Spleen (tissue), 7 donors: ENCODE results near the gene IFT80.

Experiments used
- POLR2A ChIP-seq, 3 donors: fragments of 450-650 bp; IDR thresholded peaks; one replicate each; pipeline ENCODE4 v1.5.1; 2017; ENCODE audit warnings: antibody characterized with exemption in 3 of 3, mild to moderate bottlenecking in 1 of 3
- POLR2AphosphoS5 ChIP-seq, 3 donors: sonication (generic); formaldehyde crosslinking; IDR thresholded peaks; one replicate each; pipeline ENCODE4 v1.5.1; 2017; ENCODE audit warnings: antibody characterized with exemption in 3 of 3
- TF ChIP-seq, protein P1 (sequence below), 11 experiments: fragments of 200-600 bp in 7 of 11; fragments of 450-650 bp in 4 of 11; sonication (generic) in 4 of 11; IDR thresholded peaks in 8 of 11; conservative IDR thresholded peaks in 3 of 11; 1 replicate in 7 of 11; 2 replicates in 4 of 11; pipeline versions ENCODE4 v1.4.0 to v1.8.0; 2016 to 2021; ENCODE audit warnings: antibody characterized with exemption in 11 of 11, inconsistent platforms in 4 of 11, mild to moderate bottlenecking in 1 of 11
- donor health status: DM: no; HTN: no; CAD: no; lungs with moderate emphysema.
- donor health status: DM: no; HTN: no; CAD: no.
- donor health status: DM: no; HTN: no; CAD: no.

DNA sequence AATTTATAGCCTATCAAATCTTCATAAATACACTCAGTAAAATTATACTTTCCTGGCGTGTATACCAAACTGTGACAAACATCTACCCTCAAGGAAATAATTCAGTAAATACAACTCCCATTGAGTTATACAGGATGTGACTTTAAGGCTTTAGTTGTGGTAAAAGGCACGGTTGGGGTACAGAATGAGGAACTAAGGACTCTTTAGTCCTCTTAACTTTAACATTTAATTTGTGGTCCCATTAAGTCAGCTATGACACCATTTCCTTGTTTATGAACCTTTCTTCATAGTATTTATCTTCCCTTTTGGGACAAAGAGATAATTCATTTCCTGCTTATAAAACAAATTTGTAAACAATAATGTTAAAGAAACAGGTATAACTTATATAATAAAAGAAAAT is 30.2 kb downstream of the IFT80 start:
- TF ChIP-seq, protein P1, sequence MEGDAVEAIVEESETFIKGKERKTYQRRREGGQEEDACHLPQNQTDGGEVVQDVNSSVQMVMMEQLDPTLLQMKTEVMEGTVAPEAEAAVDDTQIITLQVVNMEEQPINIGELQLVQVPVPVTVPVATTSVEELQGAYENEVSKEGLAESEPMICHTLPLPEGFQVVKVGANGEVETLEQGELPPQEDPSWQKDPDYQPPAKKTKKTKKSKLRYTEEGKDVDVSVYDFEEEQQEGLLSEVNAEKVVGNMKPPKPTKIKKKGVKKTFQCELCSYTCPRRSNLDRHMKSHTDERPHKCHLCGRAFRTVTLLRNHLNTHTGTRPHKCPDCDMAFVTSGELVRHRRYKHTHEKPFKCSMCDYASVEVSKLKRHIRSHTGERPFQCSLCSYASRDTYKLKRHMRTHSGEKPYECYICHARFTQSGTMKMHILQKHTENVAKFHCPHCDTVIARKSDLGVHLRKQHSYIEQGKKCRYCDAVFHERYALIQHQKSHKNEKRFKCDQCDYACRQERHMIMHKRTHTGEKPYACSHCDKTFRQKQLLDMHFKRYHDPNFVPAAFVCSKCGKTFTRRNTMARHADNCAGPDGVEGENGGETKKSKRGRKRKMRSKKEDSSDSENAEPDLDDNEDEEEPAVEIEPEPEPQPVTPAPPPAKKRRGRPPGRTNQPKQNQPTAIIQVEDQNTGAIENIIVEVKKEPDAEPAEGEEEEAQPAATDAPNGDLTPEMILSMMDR (IDR thresholded peaks at IDR 0.05 in 8 of 11, conservative IDR thresholded peaks at IDR 0.05 in 3 of 11), result no peak
- no peak for TF ChIP-seq POLR2AphosphoS5 (IDR thresholded peaks at IDR 0.05)
- TF ChIP-seq POLR2A (IDR thresholded peaks at IDR 0.05), result no peak
